GM12872 (cell line): ENCODE measurements around the gene FMNL2.

Source experiments
- TF ChIP-seq, protein P1 (sequence below): IDR thresholded peaks from 3 replicates; pipeline ENCODE4 v1.5.1; 2011; ENCODE audit warnings: low read depth, mild to moderate bottlenecking, low read length, moderate library complexity; ENCODE audit not compliant: insufficient read depth

FMNL2 gene

DNA sequence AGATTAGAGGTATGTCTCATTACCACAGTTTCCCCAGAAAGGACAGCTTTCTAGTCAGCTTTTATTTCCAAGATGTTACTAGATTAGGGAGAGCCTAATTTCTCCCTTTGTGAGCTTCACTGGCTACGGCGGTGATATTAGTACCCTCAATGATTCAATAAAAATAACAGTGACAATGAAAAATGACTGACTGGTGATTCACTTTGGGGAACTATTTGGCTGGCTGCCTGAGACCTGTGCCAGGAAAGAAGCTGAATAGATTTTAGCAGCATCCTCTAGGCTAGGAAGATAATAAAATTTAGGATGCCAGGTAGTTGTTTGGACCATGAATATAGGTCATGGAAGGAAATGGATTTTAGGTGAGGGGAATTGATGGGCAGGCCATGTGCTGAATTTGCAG lies 178.7 kb downstream of the FMNL2 start:
- TF ChIP-seq, protein P1, sequence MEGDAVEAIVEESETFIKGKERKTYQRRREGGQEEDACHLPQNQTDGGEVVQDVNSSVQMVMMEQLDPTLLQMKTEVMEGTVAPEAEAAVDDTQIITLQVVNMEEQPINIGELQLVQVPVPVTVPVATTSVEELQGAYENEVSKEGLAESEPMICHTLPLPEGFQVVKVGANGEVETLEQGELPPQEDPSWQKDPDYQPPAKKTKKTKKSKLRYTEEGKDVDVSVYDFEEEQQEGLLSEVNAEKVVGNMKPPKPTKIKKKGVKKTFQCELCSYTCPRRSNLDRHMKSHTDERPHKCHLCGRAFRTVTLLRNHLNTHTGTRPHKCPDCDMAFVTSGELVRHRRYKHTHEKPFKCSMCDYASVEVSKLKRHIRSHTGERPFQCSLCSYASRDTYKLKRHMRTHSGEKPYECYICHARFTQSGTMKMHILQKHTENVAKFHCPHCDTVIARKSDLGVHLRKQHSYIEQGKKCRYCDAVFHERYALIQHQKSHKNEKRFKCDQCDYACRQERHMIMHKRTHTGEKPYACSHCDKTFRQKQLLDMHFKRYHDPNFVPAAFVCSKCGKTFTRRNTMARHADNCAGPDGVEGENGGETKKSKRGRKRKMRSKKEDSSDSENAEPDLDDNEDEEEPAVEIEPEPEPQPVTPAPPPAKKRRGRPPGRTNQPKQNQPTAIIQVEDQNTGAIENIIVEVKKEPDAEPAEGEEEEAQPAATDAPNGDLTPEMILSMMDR = no peak

DNA sequence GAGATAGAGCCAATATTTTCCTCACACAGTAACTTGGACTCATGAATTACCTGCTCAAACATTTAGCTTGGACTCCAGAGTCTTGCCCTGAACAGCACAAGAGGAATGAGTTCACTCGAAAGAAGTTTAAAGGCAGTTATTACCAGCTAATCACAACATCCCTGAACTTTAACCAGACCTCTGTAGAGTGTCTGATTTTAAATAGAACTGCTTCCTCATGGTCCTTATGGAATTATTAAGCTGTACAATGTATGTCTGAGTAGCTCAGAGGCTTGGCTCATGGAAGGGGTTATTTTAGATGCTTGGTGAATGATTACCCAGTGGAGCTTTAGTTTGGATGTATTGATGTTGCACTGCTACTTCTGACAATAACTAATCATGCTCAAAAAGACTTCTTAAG lies 183.1 kb downstream of the FMNL2 start:
- TF ChIP-seq, protein P1 = no peak

DNA sequence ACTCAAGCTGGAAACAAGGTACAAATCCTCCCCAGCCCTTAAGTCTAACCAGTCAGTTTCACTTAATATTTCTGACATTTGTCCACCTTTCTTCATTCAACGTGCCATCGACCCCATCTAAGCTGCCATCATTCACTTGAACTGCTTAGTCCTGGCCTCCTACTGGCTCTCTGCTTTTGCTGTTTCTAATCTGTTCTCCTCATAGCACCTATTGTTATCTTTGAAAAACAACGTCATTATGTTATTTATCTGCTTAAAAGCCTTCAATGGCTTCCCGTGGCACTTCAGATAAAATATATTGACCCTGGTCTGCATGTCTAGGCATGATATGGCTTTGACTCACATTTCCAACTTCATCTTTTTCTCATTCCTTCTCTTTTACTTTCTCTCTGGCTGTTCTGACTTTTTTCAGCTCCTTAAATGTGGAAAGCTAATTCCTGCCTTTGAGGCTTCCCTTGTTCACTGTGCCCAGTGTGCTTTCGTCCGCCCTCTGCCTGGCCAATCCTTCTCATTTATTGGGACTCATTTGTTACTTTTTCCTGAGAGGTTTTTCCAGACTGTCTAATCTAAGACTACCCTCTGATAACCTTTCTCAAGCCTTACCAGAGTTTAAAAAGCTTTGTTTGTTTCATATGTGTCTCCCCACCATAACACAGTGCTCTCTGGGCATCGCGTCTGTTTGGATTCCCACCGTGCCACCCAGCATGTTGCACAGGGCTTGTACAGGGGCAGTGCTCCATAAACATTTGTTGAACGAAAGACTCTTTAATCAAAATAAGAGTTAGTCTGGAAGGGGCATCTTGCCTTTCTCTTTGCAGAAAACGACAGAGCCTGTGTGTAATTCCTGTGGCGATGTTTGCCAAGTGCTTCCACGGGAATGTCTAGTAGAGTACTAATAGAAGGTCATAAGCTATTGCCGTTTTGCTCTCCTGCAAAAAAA lies 183.9 kb downstream of the FMNL2 start:
- TF ChIP-seq, protein P1 = no peak

DNA sequence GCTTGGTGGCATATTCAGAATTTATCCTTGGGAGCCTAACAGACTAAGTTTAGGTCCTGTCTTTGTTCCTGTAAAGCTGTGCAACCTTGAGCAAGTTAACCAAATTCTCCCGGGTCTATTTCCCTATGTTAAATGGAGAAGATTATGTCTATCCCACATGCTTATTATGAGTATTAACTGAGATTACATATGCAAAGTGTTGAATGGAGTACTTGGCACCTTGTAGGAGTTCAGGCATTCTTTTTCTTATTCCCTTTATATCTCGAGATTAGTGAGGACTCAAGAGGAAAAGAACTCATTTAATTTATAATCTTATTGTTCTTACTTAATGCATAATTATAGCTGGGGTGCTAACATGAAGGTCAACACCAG lies 184.6 kb downstream of the FMNL2 start:
- TF ChIP-seq, protein P1 = no peak

DNA sequence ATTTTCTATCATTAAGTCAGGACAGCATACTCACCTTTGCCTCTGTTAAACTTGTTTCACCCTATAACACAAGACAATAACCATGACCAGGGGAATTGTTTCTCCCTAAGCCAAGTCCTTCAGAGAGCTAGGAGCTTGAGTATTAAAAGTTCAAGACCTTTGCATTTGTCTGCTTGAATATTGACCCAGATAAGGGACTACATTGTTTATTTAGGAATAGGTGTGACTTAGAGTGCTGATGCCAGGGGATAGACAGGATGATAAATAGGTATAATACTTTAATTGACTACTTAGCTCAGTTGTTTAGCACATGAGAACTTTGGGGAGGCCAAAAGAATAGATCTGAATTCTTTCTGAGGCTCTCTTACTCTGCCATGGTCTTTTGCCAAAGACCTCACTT lies 185.8 kb downstream of the FMNL2 start:
- TF ChIP-seq, protein P1 = no peak

DNA sequence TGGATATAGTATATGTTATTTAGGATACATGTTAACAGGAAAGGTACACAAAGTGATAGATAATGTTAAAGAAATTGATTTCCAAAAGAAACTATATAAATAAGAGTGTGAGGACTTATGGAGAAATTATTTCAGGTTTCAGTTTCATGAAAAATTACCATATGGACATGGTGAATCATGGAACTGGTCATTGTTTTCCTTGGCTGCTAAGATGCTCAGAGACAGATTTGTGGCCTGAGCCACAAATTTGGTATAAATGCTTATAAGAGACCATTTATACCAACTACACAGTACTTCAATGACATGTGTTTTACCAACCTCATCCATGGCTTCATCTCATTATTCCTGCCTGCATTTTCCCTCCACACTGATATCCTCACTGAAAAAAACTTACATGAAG lies 188.1 kb downstream of the FMNL2 start:
- TF ChIP-seq, protein P1 = no peak

DNA sequence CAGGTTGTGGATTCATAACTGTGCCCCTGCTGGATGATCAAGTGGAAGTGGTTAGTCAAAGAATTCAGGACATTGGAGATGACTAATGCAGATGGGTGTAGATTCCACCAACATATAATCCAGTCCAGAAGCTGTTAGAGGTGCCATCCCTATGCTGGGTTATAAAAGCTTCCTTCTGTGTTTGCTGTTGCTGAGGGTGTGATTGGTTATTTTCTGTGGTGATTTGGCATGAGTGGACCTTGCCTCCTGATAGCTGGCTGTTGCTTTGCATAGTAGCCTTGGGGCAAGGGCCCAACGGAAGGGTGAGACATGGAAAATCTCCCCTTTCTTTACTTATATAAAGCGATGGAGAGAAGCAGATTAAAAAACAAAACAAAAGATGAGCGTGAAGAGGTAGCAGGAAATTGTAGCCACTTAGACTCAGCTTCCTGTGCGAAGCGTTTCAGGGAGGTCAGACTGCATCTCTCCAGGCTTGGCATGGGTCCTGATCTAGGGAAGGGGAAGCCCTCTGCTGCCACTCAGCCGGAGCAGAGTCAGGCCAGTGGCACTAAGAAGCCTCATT lies 190.4 kb downstream of the FMNL2 start:
- TF ChIP-seq, protein P1 = no peak
